IMR-90 (cell line): ENCODE data around the gene SERPINA6. TPM values are rescaled to one million over a fixed set of nuclear protein-coding genes. Genes with fewer than 3 reads are reported as not detected.
A peak's percentile ranks its signal among the peaks of the same experiment; 100 is the strongest.

Experiments
- ATAC-seq: fragments of 200-7000 bp; cut with Tn5 transposase; 2 replicates; pipeline ENCODE4 v1.9.1; 2020; ENCODE audit warnings: low read depth, mild to moderate bottlenecking, moderate library complexity
- BruUV-seq: library from RNA; stranded (reverse); fragments of 400-500 nt; replicated peaks from 2 replicates; lab custom pipeline; 2021; lab: Mats Ljungman, UMichigan
- CTCF ChIA-PET: fragments of 300-600 bp; formaldehyde crosslinking; extraction: SDS; loops from one replicate; lab custom pipeline; 2021; ENCODE audit warnings: antibody characterized with exemption; lab: Yijun Ruan, JAX
- POLR2A ChIA-PET: fragments of 300-600 bp; sonication (Branson Sonifier 250); formaldehyde crosslinking; loops from one replicate; lab custom pipeline; 2022; ENCODE audit warnings: antibody characterized with exemption; ENCODE audit not compliant: unreplicated experiment; lab: Charles Lee
- DNase-seq: peaks from one replicate; pipeline ENCODE4 v3.0.0; 2013
- H2AFZ ChIP-seq: replicated peaks from 2 replicates; pipeline ENCODE3; 2013; ENCODE audit warnings: low read length, mild to moderate bottlenecking; ENCODE audit not compliant: poor library complexity
- H2AK5ac ChIP-seq: 2 replicates; pipeline ENCODE4 v1.6.1; 2013; ENCODE audit warnings: low read depth, low read length, inconsistent platforms
- H2AK9ac ChIP-seq: replicated peaks from 2 replicates; pipeline ENCODE3; 2013; ENCODE audit warnings: mild to moderate bottlenecking, low read depth, low read length, moderate library complexity; ENCODE audit not compliant: poor library complexity
- H2BK120ac ChIP-seq: 2 replicates; pipeline ENCODE4 v1.6.1; 2013; ENCODE audit warnings: low read depth, low read length, inconsistent platforms
- H2BK15ac ChIP-seq: 3 replicates; pipeline ENCODE4 v1.6.1; 2013; ENCODE audit warnings: low read depth, low read length, inconsistent platforms
- H2BK20ac ChIP-seq: 2 replicates; pipeline ENCODE4 v1.6.1; 2013; ENCODE audit warnings: low read depth, mild to moderate bottlenecking, inconsistent platforms, low read length, moderate library complexity
- H2BK5ac ChIP-seq: 2 replicates; pipeline ENCODE4 v1.6.1; 2013; ENCODE audit warnings: mild to moderate bottlenecking, low read depth, low read length, inconsistent platforms; ENCODE audit not compliant: poor library complexity, severe bottlenecking
- H3K14ac ChIP-seq: replicated peaks from 2 replicates; pipeline ENCODE4 v1.6.1; 2013; ENCODE audit warnings: low read depth, low read length, inconsistent platforms
- H3K18ac ChIP-seq: 2 replicates; pipeline ENCODE4 v1.6.1; 2013; ENCODE audit warnings: low read depth, low read length, control low read depth
- H3K23ac ChIP-seq: 2 replicates; pipeline ENCODE4 v1.6.1; 2013; ENCODE audit warnings: low read depth, low read length, inconsistent platforms
- H3K27ac ChIP-seq: 2 replicates; pipeline ENCODE4 v1.5.1; 2013; ENCODE audit warnings: mild to moderate bottlenecking, control low read depth, low read length; ENCODE audit not compliant: insufficient read depth
- H3K27me3 ChIP-seq: 2 replicates; pipeline ENCODE4 v1.6.1; 2013; ENCODE audit warnings: low read length; ENCODE audit not compliant: control insufficient read depth, insufficient read depth
- H3K36me3 ChIP-seq: 2 replicates; pipeline ENCODE4 v1.6.1; 2013; ENCODE audit warnings: low read length, mixed read lengths; ENCODE audit not compliant: control insufficient read depth, insufficient read depth
- H3K4ac ChIP-seq: 2 replicates; pipeline ENCODE4 v1.6.1; 2013; ENCODE audit warnings: low read depth, low read length, inconsistent platforms
- H3K4me1 ChIP-seq: 2 replicates; pipeline ENCODE4 v1.6.1; 2013; ENCODE audit warnings: low read length, mixed read lengths; ENCODE audit not compliant: control insufficient read depth, insufficient read depth
- H3K4me2 ChIP-seq: 2 replicates; pipeline ENCODE4 v1.6.1; 2013; ENCODE audit warnings: low read depth, mild to moderate bottlenecking, control low read depth, low read length, moderate library complexity
- H3K4me3 ChIP-seq: 2 replicates; pipeline ENCODE4 v1.5.1; 2013; ENCODE audit warnings: low read depth, mild to moderate bottlenecking, control low read depth, low read length, moderate library complexity; ENCODE audit not compliant: insufficient read depth
- H3K56ac ChIP-seq: 2 replicates; pipeline ENCODE4 v1.6.1; 2013; ENCODE audit warnings: low read length, inconsistent platforms; ENCODE audit not compliant: insufficient read depth; ENCODE audit errors: extremely low read depth
- H3K79me1 ChIP-seq, 2 experiments: 2 replicates each; pipeline ENCODE4 v1.6.1; 2013; ENCODE audit warnings: low read length in 2 of 2, inconsistent platforms in 1 of 2, low read depth in 1 of 2
- H3K9ac ChIP-seq: 2 replicates; pipeline ENCODE4 v1.6.1; 2013; ENCODE audit warnings: low read depth, low read length, control low read depth
- H3K9me1 ChIP-seq: 2 replicates; pipeline ENCODE4 v1.6.1; 2013; ENCODE audit warnings: low read length, inconsistent platforms; ENCODE audit not compliant: insufficient read depth
- H3K9me3 ChIP-seq: 2 replicates; pipeline ENCODE4 v1.6.1; 2013; ENCODE audit warnings: low read length; ENCODE audit not compliant: control insufficient read depth, insufficient read depth
- H4K20me1 ChIP-seq: 2 replicates; pipeline ENCODE4 v1.6.1; 2013; ENCODE audit warnings: low read length, inconsistent platforms; ENCODE audit not compliant: insufficient read depth
- H4K5ac ChIP-seq: 2 replicates; pipeline ENCODE4 v1.6.1; 2013; ENCODE audit warnings: mild to moderate bottlenecking, low read depth, low read length, control low read depth
- H4K8ac ChIP-seq, 2 experiments: 2 replicates each; pipeline ENCODE4 v1.6.1; 2013; ENCODE audit warnings: low read depth in 2 of 2, low read length in 2 of 2, control low read depth in 1 of 2, inconsistent platforms in 1 of 2
- H4K91ac ChIP-seq: 2 replicates; pipeline ENCODE4 v1.6.1; 2013; ENCODE audit warnings: low read depth, low read length, inconsistent platforms; ENCODE audit not compliant: insufficient read depth
- CEBPB ChIP-seq: IDR thresholded peaks from 2 replicates; pipeline ENCODE4 v1.6.1; 2012; ENCODE audit warnings: low read depth, low read length, improper control_type of control experiment
- CTCF ChIP-seq: conservative IDR thresholded peaks from 2 replicates; pipeline ENCODE4 v1.5.1; 2012; ENCODE audit warnings: mild to moderate bottlenecking, low read depth, low read length, improper control_type of control experiment
- ELK1 ChIP-seq: fragments of 150-350 bp; IDR thresholded peaks from 2 replicates; pipeline ENCODE4 v1.6.1; 2016; ENCODE audit warnings: low read depth, mild to moderate bottlenecking, low read length, moderate library complexity, borderline replicate concordance
- FOS ChIP-seq: fragments of 150-350 bp; IDR thresholded peaks from 2 replicates; pipeline ENCODE4 v1.6.1; 2016; ENCODE audit warnings: low read depth, low read length
- MAFK ChIP-seq: IDR thresholded peaks from 2 replicates; pipeline ENCODE4 v1.6.1; 2012; ENCODE audit warnings: low read depth, low read length, improper control_type of control experiment
- MAZ ChIP-seq: IDR thresholded peaks from 2 replicates; pipeline ENCODE4 v1.6.1; 2012; ENCODE audit warnings: low read depth, mild to moderate bottlenecking, low read length, improper control_type of control experiment, moderate library complexity, borderline replicate concordance
- MXI1 ChIP-seq: IDR thresholded peaks from 2 replicates; pipeline ENCODE4 v1.6.1; 2012; ENCODE audit warnings: low read depth, mild to moderate bottlenecking, low read length, moderate library complexity, borderline replicate concordance
- NFE2L2 ChIP-seq: fragments of 150-350 bp; IDR thresholded peaks from 2 replicates; pipeline ENCODE4 v1.6.1; 2016; ENCODE audit warnings: low read depth, mild to moderate bottlenecking, low read length
- RCOR1 ChIP-seq: IDR thresholded peaks from 2 replicates; pipeline ENCODE4 v1.6.1; 2012; ENCODE audit warnings: mild to moderate bottlenecking, low read length, improper control_type of control experiment; ENCODE audit not compliant: insufficient replicate concordance
- RFX5 ChIP-seq: IDR thresholded peaks from 2 replicates; pipeline ENCODE4 v1.8.0; 2012; ENCODE audit warnings: low read depth, mild to moderate bottlenecking, low read length, moderate library complexity
- SMC3 ChIP-seq: fragments of 150-350 bp; IDR thresholded peaks from 2 replicates; pipeline ENCODE4 v1.6.1; 2016; ENCODE audit warnings: low read depth, mild to moderate bottlenecking, antibody characterized with exemption, low read length, moderate library complexity
- USF2 ChIP-seq: fragments of 150-350 bp; IDR thresholded peaks from 2 replicates; pipeline ENCODE4 v1.6.1; 2017; ENCODE audit warnings: mild to moderate bottlenecking, antibody characterized with exemption, low read length, low read depth
- WGBS, 2 experiments: methylation state at CpG; one replicate each; pipeline versions ENCODE4 v1.1.5 to v1.1.7; 2013; ENCODE audit warnings: missing lambda C conversion rate in 2 of 2; ENCODE audit not compliant: insufficient read length in 1 of 2; ENCODE audit errors: extremely low coverage in 2 of 2; 5-methylcytosine and 5-hydroxymethylcytosine counted together
- dilution Hi-C: fragments of 300-500 bp; cut with HindIII; formaldehyde crosslinking; loops from one replicate; pipeline ENCODE4 v1.14.3; 2018; ENCODE audit warnings: low sequenced_read_pairs; ENCODE audit not compliant: unreplicated experiment
- in situ Hi-C: fragments of 300-500 bp; cut with MboI; formaldehyde crosslinking; loops from 3 replicates; pipeline ENCODE4 v1.14.3; 2019; ENCODE audit warnings: low sequenced_read_pairs, inconsistent platforms, mixed read lengths
- intact Hi-C: fragments of 100-400 bp; cut with micrococcal nuclease; formaldehyde crosslinking; loops from 2 replicates; pipeline ENCODE4 v1.10.0; 2022
- polyA plus RNA-seq, 3 experiments: library from polyadenylated mRNA; depleted of rRNA; stranded (reverse); fragments of >200 nt; gene quantifications; 2 replicates each; pipeline ENCODE4 v1.2.3, GENCODE V29; 2012; ENCODE audit warnings: low replicate concordance in 1 of 3
- total RNA-seq: library from RNA; depleted of rRNA; stranded (reverse); fragments of >200 nt; gene quantifications from 2 replicates; pipeline ENCODE4 v1.2.3, GENCODE V29; 2012

The SERPINA6 gene
- total and polyA plus RNA-seq, 2 of the 4 experiments (the other 2 are of a cell fraction), result not detected

GRCh38 chr14:94345344-94346064 lies 22.4 kb upstream of the SERPINA6 start (continued):
- no peak for TF ChIP-seq USF2

GRCh38 chr14:94344389-94344788 lies 21.3 kb upstream of the SERPINA6 start:
- peaks cover 3% of the 10 kb centered on the region for H3K27me3 ChIP-seq
- no peak overlapping the region for H4K5ac ChIP-seq
- intact Hi-C loops, result loop anchor here (2.0 kb wide), 1 partner anchor 28 kb away; no protein-coding TSS in a partner anchor
- peaks cover 2% of the 10 kb centered on the region; the same call in 1 of the 2 replicates for H3K9me3 ChIP-seq
- ATAC-seq, result no peak
- H3K23ac ChIP-seq, result no peak overlapping the region
- H2AFZ ChIP-seq, result no peak overlapping the region
- H3K27ac ChIP-seq, result no peak overlapping the region
- no peak overlapping the region for H2BK5ac ChIP-seq
- peak overlapping the region; percentile 55 for H3K4ac ChIP-seq
- no CpG with 5 or more reads among the region's 3 CpGs for WGBS, 2 experiments
- peak overlapping the region; percentile 73; the same call in 1 of the 2 replicates for H2BK20ac ChIP-seq
- no peak overlapping the region for H2AK9ac ChIP-seq
- H3K9ac ChIP-seq, result no peak overlapping the region
- H4K20me1 ChIP-seq, result no peaks in the 10 kb centered on the region
- H3K4me2 ChIP-seq, result no peak overlapping the region
- H3K18ac ChIP-seq, result no peak overlapping the region
- DNase-seq, result no peak
- CTCF ChIA-PET, result no interaction called here
- H2AK5ac ChIP-seq, result peak overlapping the region; percentile 67; the same call in 1 of the 2 replicates
- H2BK15ac ChIP-seq, result no peak overlapping the region
- H3K36me3 ChIP-seq, result no peaks in the 10 kb centered on the region
- dilution Hi-C loops, result no loop called here
- no peaks in the 10 kb centered on the region for H3K79me1 ChIP-seq
- no peak overlapping the region for H3K56ac ChIP-seq
- in situ Hi-C loops, result no loop called here
- no peak overlapping the region for H3K4me3 ChIP-seq
- H4K91ac ChIP-seq, result no peak overlapping the region
- POLR2A ChIA-PET, result no interaction called here
- no peak overlapping the region for H4K8ac ChIP-seq
- peaks cover 14% of the 10 kb centered on the region for H3K9me1 ChIP-seq
- peak overlapping the region; percentile 24; the same call in 1 of the 2 replicates for H3K14ac ChIP-seq
- BruUV-seq, result no TSS peak
- H3K4me1 ChIP-seq, result peaks cover 8% of the 10 kb centered on the region
- peak overlapping the region; percentile 77 for H2BK120ac ChIP-seq
- TF ChIP-seq NFE2L2 (no peak), RFX5 (no peak), MAZ (no peak), MXI1 (no peak), FOS (no peak), MAFK (no peak), CEBPB (no peak), ELK1 (no peak), SMC3 (no peak), RCOR1 (no peak), CTCF (no peak)
